Fibroblast of villous mesenchyme (primary cell): ENCODE data around the gene RANBP17. TPM values are rescaled to one million over a fixed set of nuclear protein-coding genes. Genes with fewer than 3 reads are reported as not detected.

Experiments
- DNase-seq: peaks from one replicate; pipeline ENCODE4 v3.0.0-alpha.2; 2010; ENCODE audit warnings: low read depth
- H3K4me3 ChIP-seq: 2 replicates; pipeline ENCODE4 v1.5.1; 2011; ENCODE audit warnings: low read depth, mild to moderate bottlenecking, low read length
- CTCF ChIP-seq: IDR thresholded peaks from 2 replicates; pipeline ENCODE4 v1.5.1; 2012; ENCODE audit warnings: low read depth, mild to moderate bottlenecking, low read length; ENCODE audit not compliant: insufficient read depth
- total RNA-seq: library from RNA; depleted of rRNA; stranded (reverse); fragments of >200 nt; gene quantifications from 2 replicates; pipeline ENCODE4 v1.2.3, GENCODE V29; 2012

The RANBP17 gene
- total RNA-seq, 1 donor, result 33.7 TPM

GRCh38 chr5:171192111-171192510, 330.3 kb downstream of the RANBP17 start:
- no peak overlapping the region for H3K4me3 ChIP-seq
- no peak for TF ChIP-seq CTCF
- DNase-seq, result no peak

DNA sequence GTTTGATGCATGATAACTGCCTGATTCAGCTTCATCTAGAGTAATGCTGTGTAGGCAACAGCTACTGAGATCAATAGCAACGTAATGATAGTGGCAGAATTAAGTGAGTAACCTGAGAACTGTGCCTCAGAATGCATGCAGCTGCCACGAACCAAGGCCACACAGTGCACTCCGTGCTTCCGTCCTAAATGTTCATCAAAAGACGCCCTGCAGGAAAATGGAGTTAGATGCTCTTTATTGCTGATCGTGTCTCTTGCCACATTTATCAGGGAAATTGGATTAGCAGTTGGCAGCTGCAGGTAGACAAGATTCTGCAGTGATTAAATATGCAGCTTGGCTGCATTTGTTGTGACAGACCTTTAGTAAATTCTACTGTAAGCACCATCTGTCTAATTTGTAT, 339.5 kb downstream of the RANBP17 start:
- TF ChIP-seq CTCF, result no peak
- no peak overlapping the region for H3K4me3 ChIP-seq
- DNase-seq, result no peak

GRCh38 chr5:171205375-171205774, 343.6 kb downstream of the RANBP17 start:
- no peak for TF ChIP-seq CTCF
- DNase-seq, result no peak
- no peak overlapping the region for H3K4me3 ChIP-seq

GRCh38 chr5:171207256-171207847, 345.5 kb downstream of the RANBP17 start:
- no peak overlapping the region for H3K4me3 ChIP-seq
- peak; percentile 63 for TF ChIP-seq CTCF
- DNase-seq, result peak; percentile 64

- DNase-seq, result no peak
- TF ChIP-seq CTCF, result no peak
- no peak overlapping the region for H3K4me3 ChIP-seq
Observed at GRCh38 chr5:171221916-171222315, 360.1 kb downstream of the RANBP17 start.

GRCh38 chr5:171223927-171224326, 362.1 kb downstream of the RANBP17 start:
- DNase-seq, result no peak
- TF ChIP-seq CTCF, result no peak
- no peak overlapping the region for H3K4me3 ChIP-seq
